ENCODE data around the gene USP15.

USP15 gene

DNA sequence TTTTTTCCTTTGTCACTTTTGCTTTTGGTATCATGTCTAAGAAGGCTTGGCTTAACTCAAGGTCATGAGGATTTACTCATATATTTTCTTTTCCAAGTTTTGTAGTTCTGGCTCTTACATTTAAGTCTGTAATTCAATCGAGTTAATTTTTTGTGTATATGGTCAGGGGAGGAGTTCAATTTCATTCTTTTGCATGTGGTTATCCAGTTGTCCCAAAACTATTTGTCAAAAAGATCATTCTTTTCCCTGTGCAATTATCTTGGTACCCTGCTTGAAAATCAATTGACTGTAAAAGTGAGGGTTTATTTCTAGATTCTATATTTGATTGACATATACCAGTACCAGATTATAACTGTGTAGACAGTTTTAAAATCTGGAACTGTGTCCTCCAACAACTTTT is 10.2 kb downstream of the USP15 start:
- TF ChIP-seq, protein P1, sequence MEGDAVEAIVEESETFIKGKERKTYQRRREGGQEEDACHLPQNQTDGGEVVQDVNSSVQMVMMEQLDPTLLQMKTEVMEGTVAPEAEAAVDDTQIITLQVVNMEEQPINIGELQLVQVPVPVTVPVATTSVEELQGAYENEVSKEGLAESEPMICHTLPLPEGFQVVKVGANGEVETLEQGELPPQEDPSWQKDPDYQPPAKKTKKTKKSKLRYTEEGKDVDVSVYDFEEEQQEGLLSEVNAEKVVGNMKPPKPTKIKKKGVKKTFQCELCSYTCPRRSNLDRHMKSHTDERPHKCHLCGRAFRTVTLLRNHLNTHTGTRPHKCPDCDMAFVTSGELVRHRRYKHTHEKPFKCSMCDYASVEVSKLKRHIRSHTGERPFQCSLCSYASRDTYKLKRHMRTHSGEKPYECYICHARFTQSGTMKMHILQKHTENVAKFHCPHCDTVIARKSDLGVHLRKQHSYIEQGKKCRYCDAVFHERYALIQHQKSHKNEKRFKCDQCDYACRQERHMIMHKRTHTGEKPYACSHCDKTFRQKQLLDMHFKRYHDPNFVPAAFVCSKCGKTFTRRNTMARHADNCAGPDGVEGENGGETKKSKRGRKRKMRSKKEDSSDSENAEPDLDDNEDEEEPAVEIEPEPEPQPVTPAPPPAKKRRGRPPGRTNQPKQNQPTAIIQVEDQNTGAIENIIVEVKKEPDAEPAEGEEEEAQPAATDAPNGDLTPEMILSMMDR (IDR thresholded peaks at IDR 0.05; ENCODE audit: low read depth, low read length): no peak
- no peak for DNase-seq (ENCODE audit: extremely low read depth, low read depth)

DNA sequence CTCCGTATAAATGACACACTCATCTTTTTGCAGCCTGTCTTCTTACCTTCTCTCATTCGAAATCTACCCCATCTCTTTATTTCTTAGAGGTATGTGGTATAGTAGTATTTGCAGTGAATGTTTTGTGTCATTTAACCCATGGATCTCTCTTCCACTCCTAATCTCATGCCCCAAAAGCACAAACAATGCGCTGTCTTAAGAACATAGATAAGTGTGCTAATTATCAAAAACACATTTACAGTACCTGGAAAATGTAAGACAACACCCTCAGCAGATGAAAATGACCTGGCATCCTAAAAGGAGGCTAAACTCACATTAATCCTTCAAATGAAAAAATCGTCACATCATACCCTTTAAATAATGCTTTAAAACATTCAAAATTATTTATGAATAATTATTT is 10.7 kb downstream of the USP15 start:
- no peak for DNase-seq (ENCODE audit: extremely low read depth, low read depth)
- TF ChIP-seq, protein P1 (IDR thresholded peaks at IDR 0.05; ENCODE audit: low read depth, low read length): no peak

DNA sequence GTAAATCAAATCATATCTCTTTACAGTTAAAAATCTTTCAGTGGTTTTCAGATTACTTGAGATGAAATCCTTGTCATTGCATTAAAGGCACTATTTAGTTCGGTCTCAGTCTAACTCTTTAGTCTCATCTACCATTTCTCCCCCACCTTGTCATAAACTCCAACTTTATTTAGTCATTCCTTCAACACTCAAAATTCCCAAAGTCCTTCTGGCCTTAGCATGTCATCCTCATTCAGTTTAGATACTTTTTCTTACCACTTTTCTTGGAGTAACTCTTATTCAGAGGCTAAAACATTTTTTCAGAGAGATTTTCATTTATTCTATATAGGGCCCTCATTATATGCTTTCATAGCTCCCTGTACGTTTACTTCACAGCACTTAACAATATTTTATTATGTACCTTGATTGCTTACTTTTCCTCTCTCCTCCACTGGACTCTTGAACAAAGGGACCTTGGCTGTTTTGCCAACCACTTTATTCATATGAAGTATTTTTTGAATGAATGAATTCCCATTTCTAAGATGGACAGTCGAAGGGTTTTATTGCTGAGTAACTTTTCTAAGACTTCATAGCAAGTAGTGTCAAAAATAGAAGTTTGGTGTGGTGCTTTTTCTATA is 12.8 kb downstream of the USP15 start:
- DNase-seq (ENCODE audit: extremely low read depth, low read depth): no peak
- TF ChIP-seq, protein P1 (IDR thresholded peaks at IDR 0.05; ENCODE audit: low read depth, low read length): no peak

DNA sequence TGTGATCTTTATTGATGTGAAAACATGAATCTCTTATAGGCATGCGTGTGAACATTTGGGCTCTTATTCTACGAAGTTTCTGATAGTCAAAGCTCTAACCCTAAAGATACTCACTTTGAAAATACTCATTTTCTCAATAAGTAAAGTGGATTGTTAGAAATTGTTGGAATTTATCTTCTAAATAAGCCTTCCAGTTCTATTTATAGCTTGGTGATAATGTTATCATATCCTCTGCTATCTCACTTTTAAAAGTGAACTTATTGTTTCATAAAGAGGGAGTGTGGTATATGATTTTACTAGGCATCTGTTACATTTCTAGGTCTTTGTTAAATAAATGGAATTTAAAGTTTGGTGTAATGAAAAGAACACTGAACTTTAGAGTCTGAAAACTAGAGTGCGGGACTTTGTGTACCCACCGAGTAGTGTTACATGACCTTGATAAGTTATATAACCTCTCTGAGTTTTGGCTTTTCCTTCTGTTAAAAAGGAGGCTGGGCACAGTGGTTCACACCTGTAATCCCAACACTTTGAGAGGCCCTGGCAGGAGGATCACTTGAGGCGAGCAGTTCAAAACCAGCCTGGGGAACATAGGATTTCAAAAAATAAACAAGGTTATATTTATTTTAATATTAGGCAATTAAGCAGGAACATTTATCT is 13.6 kb downstream of the USP15 start:
- DNase-seq (ENCODE audit: extremely low read depth, low read depth): no peak
- TF ChIP-seq, protein P1 (IDR thresholded peaks at IDR 0.05; ENCODE audit: low read depth, low read length): no peak

DNA sequence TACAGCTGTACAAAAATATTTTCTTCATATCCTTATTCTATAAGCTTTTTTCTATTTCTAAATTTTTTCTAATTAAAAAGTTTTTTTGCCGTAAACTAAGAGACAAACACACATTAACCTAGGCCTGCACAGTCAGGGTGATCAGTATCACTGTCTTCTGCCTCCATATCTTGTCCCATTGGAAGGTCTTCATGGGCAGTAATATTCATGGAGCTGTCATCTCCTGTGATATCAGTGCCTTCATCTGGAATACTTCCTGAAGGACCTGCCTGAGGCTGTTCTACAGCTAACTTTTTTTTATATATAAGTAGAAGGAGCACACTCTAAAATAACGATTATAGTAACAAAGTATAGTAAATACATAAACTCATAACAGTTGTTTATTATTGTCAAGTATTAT is 17.8 kb downstream of the USP15 start:
- TF ChIP-seq, protein P1 (IDR thresholded peaks at IDR 0.05; ENCODE audit: low read depth, low read length): no peak
- no peak for DNase-seq (ENCODE audit: extremely low read depth, low read depth)

DNA sequence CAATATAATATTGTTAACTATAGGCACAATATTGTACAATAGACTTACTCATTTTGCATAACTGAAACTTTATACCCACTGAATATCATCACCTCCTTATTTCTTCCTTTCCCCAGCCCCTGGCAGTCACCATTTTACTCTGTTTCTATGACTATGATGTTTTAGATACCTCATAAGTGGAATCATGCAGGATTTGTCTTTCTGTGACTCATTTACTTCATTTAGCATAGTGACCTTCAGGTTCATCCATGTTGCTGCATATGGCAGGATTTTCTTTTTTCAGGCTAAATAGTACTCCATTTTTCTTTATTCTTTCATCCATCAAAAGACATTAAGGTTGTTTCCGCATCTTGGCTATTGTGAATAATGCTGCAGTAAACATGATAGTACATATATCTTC is 18.9 kb downstream of the USP15 start:
- TF ChIP-seq, protein P1 (IDR thresholded peaks at IDR 0.05; ENCODE audit: low read depth, low read length): no peak
- no peak for DNase-seq (ENCODE audit: extremely low read depth, low read depth)

DNA sequence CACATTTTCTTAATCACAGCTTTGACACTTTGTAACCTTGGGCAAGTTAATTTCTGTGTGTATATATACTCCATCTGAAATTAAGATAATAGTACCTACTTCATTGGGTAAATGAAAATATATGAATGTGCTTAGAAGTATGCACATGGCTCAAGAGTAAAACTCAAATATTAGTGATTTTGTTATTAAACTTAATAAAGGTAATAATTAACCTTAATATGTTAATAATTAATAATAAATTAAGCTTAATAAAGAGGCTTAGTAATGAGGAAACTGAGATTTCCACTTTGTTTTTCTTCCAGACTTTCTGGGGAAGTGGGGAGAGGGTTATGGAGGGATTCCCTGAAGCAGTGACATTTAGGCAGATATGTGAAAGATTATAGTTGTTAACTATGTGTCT is 19.8 kb downstream of the USP15 start:
- TF ChIP-seq, protein P1 (IDR thresholded peaks at IDR 0.05; ENCODE audit: low read depth, low read length): no peak
- no peak for DNase-seq (ENCODE audit: extremely low read depth, low read depth)
